NCI-H69 (cell line): ENCODE results near the gene KIF9.
"Not testable (repeated sequence)": the region's sequence is repeated elsewhere in the genome, so short reads cannot be mapped to it uniquely, and the experiment has no call there.

Experiments used
- DNase-seq: peaks from one replicate; lab custom pipeline; 2025; lab: John Stamatoyannopoulos, UW

Gene KIF9

GRCh38 chr3:47282424-47283192 is at the start of gene KIF9, which contains the start of gene KLHL18:
Gene KIF9 (minus strand): TSS chr3:47282799. CDS start chr3:47277374, 5,425 bp downstream.
Gene KLHL18 (plus strand): TSS chr3:47282944. CDS start chr3:47282966, 22 bp downstream.
- peak; percentile 94 for DNase-seq

- peak; percentile 48 for DNase-seq
Measured at GRCh38 chr3:47324278-47324865, 41.8 kb upstream of the KIF9 start.

- DNase-seq: no peak
Measured at GRCh38 chr3:47323431-47324277, 41.1 kb upstream of the KIF9 start.

- DNase-seq: no peak
Measured at GRCh38 chr3:47319956-47320355, 37.4 kb upstream of the KIF9 start.

- no peak for DNase-seq
Measured at GRCh38 chr3:47318916-47319315, 36.3 kb upstream of the KIF9 start.

- not testable (repeated sequence) for DNase-seq
Measured at GRCh38 chr3:47316151-47316550, 33.6 kb upstream of the KIF9 start.

- peak; percentile 1 for DNase-seq
Measured at GRCh38 chr3:47315069-47315647, 32.6 kb upstream of the KIF9 start.

- DNase-seq: no peak
Measured at GRCh38 chr3:47314056-47314764, 31.6 kb upstream of the KIF9 start.

- no peak for DNase-seq
Measured at GRCh38 chr3:47313341-47314055, 30.9 kb upstream of the KIF9 start.

- no peak for DNase-seq
Measured at GRCh38 chr3:47310391-47310790, 27.8 kb upstream of the KIF9 start.

GRCh38 chr3:47309231-47309630 is 26.6 kb upstream of the KIF9 start:
- DNase-seq: not testable (repeated sequence)

GRCh38 chr3:47306022-47306421 is 23.4 kb upstream of the KIF9 start:
- no peak for DNase-seq

GRCh38 chr3:47301456-47301855 is 18.9 kb upstream of the KIF9 start:
- no peak for DNase-seq

- DNase-seq: no peak
Measured at GRCh38 chr3:47299381-47300318, 17.1 kb upstream of the KIF9 start.

- no peak for DNase-seq
Measured at GRCh38 chr3:47298439-47298838, 15.8 kb upstream of the KIF9 start.

GRCh38 chr3:47296562-47297302 is 14.1 kb upstream of the KIF9 start:
- DNase-seq: no peak

- DNase-seq: no peak
Measured at GRCh38 chr3:47295976-47296375, 13.4 kb upstream of the KIF9 start.

- no peak for DNase-seq
Measured at GRCh38 chr3:47295322-47295721, 12.7 kb upstream of the KIF9 start.

- no peak for DNase-seq
Measured at GRCh38 chr3:47294392-47294791, 11.8 kb upstream of the KIF9 start.
